Lower leg skin (tissue), 3 donors: ENCODE measurements around the gene PTPRN2.

Experiments
- POLR2A ChIP-seq, 2 donors: fragments of 450-650 bp; IDR thresholded peaks; one replicate each; pipeline ENCODE4 v1.6.1; 2016 to 2017; ENCODE audit warnings: antibody characterized with exemption in 2 of 2, mild to moderate bottlenecking in 1 of 2, moderate library complexity in 1 of 2
- TF ChIP-seq, protein P1 (sequence below), 3 donors: fragments of 450-650 bp; IDR thresholded peaks; one replicate each; pipeline ENCODE4 v1.5.1; 2016; ENCODE audit warnings: antibody characterized with exemption in 3 of 3, mild to moderate bottlenecking in 3 of 3, moderate library complexity in 2 of 3

DNA sequence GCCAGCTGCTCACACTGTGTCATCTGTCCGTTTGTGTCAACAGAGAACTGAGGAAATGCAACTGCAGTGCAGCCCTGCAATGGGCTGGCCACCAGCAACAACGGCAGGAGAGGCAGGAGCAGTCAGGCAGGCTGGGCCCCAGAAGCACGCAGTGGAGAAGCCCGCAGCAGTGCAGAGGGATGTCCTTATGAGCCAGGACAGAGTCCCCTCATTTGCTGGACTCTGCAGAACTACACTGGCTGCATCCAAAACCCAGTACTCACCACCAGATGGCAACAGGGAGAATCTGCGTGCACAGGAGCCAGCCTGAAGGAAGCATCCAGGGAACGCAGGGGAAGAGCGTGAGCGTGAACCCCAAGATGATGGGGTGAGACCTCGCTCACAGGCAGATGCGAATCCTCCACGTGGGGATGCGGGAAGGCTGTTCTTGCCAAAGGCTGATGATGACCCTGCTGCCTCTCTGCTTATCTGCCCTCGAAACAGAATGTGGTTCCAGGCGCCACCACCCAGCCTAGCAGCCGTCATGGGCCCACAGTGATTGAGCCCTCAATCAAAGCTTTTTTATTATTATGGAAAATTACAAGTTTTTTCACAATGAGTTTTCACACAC is 232.1 kb downstream of the PTPRN2 start:
- TF ChIP-seq, protein P1, sequence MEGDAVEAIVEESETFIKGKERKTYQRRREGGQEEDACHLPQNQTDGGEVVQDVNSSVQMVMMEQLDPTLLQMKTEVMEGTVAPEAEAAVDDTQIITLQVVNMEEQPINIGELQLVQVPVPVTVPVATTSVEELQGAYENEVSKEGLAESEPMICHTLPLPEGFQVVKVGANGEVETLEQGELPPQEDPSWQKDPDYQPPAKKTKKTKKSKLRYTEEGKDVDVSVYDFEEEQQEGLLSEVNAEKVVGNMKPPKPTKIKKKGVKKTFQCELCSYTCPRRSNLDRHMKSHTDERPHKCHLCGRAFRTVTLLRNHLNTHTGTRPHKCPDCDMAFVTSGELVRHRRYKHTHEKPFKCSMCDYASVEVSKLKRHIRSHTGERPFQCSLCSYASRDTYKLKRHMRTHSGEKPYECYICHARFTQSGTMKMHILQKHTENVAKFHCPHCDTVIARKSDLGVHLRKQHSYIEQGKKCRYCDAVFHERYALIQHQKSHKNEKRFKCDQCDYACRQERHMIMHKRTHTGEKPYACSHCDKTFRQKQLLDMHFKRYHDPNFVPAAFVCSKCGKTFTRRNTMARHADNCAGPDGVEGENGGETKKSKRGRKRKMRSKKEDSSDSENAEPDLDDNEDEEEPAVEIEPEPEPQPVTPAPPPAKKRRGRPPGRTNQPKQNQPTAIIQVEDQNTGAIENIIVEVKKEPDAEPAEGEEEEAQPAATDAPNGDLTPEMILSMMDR (IDR thresholded peaks at IDR 0.05): no peak
- no peak for TF ChIP-seq POLR2A (IDR thresholded peaks at IDR 0.05)
